GM19025 (cell line): Measurements from ENCODE around the gene RAB37.
A peak's percentile ranks its signal among the peaks of the same experiment; 100 is the strongest.

Experiments
- ATAC-seq: cut with Tn5 transposase; IDR thresholded peaks from one replicate; pipeline ENCODE4 v1.9.1; 2021; ENCODE audit warnings: mild to moderate bottlenecking, low read depth, moderate library complexity; ENCODE audit not compliant: unreplicated experiment

Gene RAB37

GRCh38 chr17:74776990-74777389 is 39.9 kb downstream of the RAB37 start:
- ATAC-seq, result no peak

DNA sequence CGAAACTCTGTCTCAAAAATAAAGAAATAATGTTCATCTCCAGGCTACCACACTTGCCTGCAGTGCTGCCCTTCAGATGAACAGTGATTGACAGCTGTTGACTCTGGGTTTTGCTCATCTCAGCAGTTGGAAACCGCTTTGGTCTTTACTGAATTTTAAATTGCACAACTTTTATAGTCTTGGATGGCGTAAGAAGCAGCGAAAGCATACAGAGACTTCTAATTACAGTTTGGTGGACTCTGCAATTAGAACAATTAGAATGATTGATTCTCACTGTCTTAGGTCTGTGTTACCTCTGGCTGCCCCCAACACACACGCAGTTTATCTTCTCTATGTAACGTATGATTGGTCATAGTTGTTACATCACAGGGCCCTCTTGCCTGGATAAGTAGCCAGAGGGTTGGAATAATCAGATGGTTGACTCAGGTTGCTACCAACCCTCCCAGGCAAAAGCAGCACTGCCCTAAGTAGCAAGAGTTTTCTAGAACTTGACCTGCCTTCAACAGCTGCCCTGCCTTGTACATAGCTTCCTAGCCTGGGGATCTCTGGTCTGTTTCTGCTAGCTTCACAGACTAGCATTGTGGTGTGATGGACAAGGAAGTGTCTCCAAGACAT is 41.0 kb downstream of the RAB37 start:
- no peak for ATAC-seq

DNA sequence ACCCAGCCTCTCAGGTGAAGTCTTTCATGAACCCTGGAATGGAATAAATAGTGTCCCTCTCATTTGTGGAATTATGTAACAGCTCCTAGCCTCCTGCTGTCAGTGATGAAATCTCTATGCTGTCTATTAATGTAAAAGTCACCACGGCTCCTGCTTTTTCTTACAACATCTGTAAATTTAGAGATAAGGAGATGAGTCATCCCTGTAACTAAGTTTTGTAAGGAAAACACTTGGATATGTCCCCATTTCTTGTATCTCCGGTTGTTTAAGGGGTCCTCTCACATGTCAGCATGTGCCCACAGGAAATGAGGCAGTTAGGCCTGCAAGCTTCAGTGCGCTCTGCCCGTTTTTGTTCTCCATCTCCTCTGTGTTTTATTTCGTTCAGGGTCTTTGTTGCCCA is 41.9 kb downstream of the RAB37 start:
- ATAC-seq, result no peak

- ATAC-seq, result no peak
Observed at GRCh38 chr17:74779501-74779900, 42.4 kb downstream of the RAB37 start.

- ATAC-seq, result peak; percentile 37
Observed at GRCh38 chr17:74779948-74780400, 42.9 kb downstream of the RAB37 start.

DNA sequence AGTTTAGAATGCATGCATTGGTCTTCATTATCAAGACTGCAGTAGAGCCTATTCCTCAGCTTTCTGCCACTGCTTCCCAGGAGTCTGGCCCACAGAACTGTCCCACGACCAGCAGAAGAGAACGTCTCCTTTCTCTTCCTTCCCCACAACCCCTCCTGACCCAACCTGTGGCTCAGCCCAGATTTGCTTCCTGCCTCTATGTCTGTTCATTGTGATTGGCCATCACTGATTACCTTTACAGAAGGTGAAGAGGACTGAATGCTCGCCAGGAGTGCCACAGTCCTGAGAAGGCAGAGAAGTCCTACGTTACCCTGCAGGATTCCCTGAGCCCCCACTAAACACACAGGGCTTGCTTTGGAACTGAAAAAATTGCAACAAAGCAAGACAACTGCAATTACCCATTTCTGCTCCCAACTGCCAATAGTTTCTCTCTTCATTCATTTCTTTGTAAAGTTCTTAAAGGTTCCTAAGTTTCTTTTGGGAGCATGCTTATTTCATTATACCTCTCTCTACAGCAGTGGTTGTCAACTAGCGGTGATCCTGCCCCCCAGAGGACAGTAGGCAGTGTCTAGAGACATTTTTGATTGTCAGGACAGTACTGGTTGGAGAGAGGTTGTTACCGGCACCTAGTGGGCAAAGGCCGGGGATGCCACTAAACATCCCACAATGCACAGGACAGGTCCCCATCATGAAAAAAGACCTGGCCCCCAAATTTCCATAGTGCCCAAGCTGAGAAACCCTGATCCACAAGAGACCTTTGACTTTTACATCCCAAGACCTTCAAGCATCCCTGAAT is 43.6 kb downstream of the RAB37 start:
- no peak for ATAC-seq

DNA sequence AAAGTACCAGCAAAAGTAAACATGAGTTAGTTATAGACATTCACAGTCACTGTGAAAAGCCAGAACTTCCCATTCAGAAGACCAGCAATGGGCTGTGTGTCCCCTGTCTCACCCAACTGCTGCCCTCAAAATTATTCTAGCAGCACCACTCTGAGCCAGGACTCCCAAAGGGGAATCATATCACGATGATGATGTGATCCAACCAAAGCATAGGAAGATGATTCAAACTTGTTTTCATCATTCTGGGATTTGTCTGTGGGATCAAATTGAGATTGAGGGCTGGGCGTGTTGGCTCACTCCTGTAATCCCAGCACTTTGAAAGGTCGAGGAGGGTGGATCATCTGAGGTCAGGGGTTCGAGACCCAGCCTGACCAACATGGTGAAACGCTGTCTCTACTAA is 45.5 kb downstream of the RAB37 start:
- no peak for ATAC-seq

- no peak for ATAC-seq
Observed at GRCh38 chr17:74784125-74784810, 47.2 kb downstream of the RAB37 start.

GRCh38 chr17:74785096-74785980 is 48.3 kb downstream of the RAB37 start:
- ATAC-seq, result no peak

DNA sequence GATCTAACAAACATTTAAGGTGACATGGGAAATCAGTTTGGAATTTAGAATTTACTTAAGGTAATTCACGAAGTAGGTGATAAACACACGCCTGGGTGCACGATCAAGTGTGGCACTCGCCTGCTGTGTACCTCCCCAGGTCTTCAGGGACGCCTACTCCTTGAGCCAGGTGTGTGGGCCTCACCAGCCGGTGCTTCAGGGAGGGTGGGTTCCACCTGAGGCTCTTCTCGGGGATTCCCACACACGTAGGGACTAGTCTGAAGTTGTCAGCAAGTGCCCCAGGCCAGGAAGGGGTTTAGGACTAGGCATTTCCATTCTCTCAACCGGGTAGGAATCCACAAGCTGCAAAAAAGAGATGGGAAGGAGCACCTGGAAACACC is 48.9 kb downstream of the RAB37 start:
- no peak for ATAC-seq

DNA sequence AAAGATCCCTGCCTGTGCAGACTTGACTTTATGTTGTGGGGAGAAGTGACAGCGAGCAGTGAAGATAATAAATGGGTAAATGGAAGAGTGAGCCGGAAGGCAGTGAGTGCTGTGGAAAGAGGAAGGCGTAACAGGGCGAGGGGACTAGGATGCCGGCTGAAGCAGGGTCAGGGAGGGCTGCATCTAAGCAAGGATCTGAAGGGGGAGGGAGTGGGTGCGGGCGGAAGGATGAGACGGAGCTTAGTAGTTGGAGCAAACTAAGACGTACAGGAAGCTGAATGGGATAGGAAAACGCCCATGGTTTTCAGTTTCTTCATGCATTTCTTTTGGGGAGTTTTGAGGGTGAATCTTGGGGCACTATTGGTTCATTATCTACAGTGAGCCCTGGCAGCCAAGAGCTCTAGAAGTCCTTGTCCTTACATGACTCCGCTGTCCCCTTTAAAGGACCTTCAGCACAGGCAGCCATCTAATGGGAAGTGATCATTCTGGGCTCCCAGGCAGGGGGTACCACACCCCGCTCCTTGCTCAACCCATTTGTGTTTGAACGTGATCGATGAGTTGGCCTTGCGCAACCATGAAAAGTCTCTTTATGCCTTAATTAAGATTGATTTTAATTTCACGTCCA is 49.5 kb downstream of the RAB37 start:
- no peak for ATAC-seq

- no peak for ATAC-seq
Observed at GRCh38 chr17:74790161-74791058, 53.4 kb downstream of the RAB37 start.

GRCh38 chr17:74792586-74793105 is 55.6 kb downstream of the RAB37 start:
- ATAC-seq, result no peak

GRCh38 chr17:74795327-74796020 is 58.4 kb downstream of the RAB37 start:
- no peak for ATAC-seq

DNA sequence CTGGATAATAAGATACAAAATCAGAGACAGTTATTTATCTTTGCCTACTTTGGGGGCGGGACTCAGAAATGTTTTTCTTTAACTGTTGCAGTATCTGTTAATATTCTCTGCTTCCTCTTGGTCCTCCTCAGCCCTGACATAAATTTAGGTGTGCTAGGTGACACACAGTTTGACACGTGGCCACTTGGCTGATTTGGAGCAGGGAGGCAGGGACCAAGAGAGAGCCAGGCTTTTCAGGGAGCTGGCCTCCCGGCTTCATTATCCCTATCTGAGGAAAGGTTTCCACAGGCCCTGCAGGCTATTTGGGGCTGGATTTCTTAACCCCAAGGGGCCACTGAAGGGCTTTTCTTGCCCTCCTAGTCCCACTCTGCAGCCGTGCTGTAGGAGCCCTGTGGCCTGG is 59.2 kb downstream of the RAB37 start:
- ATAC-seq, result no peak

GRCh38 chr17:74796866-74797265 is 59.8 kb downstream of the RAB37 start:
- no peak for ATAC-seq
